Stimulated activated naive CD8-positive, alpha-beta T cell treated with anti-CD3 and anti-CD28 coated beads, Interleukin-15, Interleukin-2, amounts not matched to agents 100 ng/mL and 50 ng/mL, for 24 hours (primary cell): ENCODE data around the gene MDGA2.

Experiments
- H3K27ac Mint-ChIP-seq: one replicate; pipeline ENCODE4 v1.8.0; 2021; ENCODE audit warnings: mild to moderate bottlenecking, mixed read lengths
- H3K27me3 Mint-ChIP-seq: one replicate; pipeline ENCODE4 v1.8.0; 2021; ENCODE audit warnings: mixed read lengths
- H3K36me3 Mint-ChIP-seq: one replicate; pipeline ENCODE4 v1.8.0; 2021; ENCODE audit warnings: low read depth, mixed read lengths
- H3K4me1 Mint-ChIP-seq: one replicate; pipeline ENCODE4 v1.8.0; 2021; ENCODE audit warnings: low read depth, mixed read lengths
- H3K4me3 Mint-ChIP-seq: one replicate; pipeline ENCODE4 v1.8.0; 2021; ENCODE audit warnings: mild to moderate bottlenecking, mixed read lengths
- H3K9me3 Mint-ChIP-seq: one replicate; pipeline ENCODE4 v1.8.0; 2021; ENCODE audit warnings: mixed read lengths

Gene MDGA2

DNA sequence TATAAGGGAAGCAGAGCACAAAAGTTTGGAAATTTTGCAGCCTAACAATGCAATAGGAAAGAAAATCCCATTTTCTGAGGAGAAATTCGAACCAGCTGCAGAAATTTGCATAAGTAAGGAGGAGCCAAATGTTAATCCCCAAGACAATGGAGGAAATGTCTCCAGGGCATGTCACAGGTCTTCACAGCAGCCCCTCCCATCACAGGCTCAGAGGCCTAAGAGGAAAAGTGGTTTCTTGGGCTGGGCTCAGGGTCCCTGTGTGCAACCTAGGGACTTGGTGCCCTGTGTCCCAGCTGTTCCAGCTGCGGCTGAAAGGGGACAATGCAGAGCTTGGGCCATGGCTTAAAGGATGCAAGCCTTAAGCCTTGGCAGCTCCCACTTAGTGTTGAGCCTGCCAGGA, 190.0 kb downstream of the MDGA2 start:
- Mint-ChIP-seq H3K4me1 (no peaks in the 10 kb centered on the region), H3K27ac (no peak overlapping the region), H3K27me3 (no peaks in the 10 kb centered on the region), H3K9me3 (peaks cover 4% of the 10 kb centered on the region), H3K36me3 (no peaks in the 10 kb centered on the region), H3K4me3 (no peak overlapping the region)

GRCh38 chr14:47483449-47483848, 192.0 kb downstream of the MDGA2 start:
- no peak overlapping the region for H3K27ac Mint-ChIP-seq
- H3K4me1 Mint-ChIP-seq: no peaks in the 10 kb centered on the region
- no peaks in the 10 kb centered on the region for H3K36me3 Mint-ChIP-seq

GRCh38 chr14:47471075-47471474, 204.3 kb downstream of the MDGA2 start:
- Mint-ChIP-seq H3K4me1 (no peaks in the 10 kb centered on the region), H3K27ac (no peak overlapping the region), H3K4me3 (no peak overlapping the region), H3K9me3 (peaks cover 14% of the 10 kb centered on the region), H3K27me3 (no peaks in the 10 kb centered on the region), H3K36me3 (no peaks in the 10 kb centered on the region)

More at GRCh38 chr14:47483449-47483848, 192.0 kb downstream of the MDGA2 start:
- H3K4me3 Mint-ChIP-seq: no peak overlapping the region
- peaks cover 4% of the 10 kb centered on the region for H3K9me3 Mint-ChIP-seq
- no peaks in the 10 kb centered on the region for H3K27me3 Mint-ChIP-seq

GRCh38 chr14:47466916-47467315, 208.5 kb downstream of the MDGA2 start:
- H3K27me3 Mint-ChIP-seq: no peaks in the 10 kb centered on the region
- H3K27ac Mint-ChIP-seq: no peak overlapping the region
- peaks cover 11% of the 10 kb centered on the region for H3K9me3 Mint-ChIP-seq
- no peaks in the 10 kb centered on the region for H3K36me3 Mint-ChIP-seq
- no peaks in the 10 kb centered on the region for H3K4me1 Mint-ChIP-seq
- H3K4me3 Mint-ChIP-seq: no peak overlapping the region

DNA sequence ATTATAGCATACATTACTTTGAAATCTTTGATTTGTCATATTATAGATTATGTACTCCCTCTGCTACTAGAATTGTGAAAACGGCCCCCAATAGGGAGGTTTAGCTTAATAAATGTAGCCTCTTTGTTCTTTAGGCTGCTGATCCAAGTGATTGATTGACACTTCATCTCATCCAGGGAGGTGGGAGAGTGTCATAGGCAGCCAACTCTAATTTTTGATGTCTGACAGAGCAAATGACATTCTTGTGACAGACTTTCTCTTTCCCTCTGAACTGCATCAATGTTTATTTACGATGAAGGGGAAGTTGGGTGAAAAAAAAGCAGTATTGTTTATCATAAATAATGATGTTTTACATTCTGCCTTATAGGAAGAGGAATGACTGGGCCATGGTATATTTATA, 221.4 kb downstream of the MDGA2 start:
- H3K27ac Mint-ChIP-seq: no peak overlapping the region
- no peaks in the 10 kb centered on the region for H3K9me3 Mint-ChIP-seq
- H3K27me3 Mint-ChIP-seq: no peaks in the 10 kb centered on the region
- no peaks in the 10 kb centered on the region for H3K4me1 Mint-ChIP-seq
- H3K4me3 Mint-ChIP-seq: no peak overlapping the region
- H3K36me3 Mint-ChIP-seq: no peaks in the 10 kb centered on the region

DNA sequence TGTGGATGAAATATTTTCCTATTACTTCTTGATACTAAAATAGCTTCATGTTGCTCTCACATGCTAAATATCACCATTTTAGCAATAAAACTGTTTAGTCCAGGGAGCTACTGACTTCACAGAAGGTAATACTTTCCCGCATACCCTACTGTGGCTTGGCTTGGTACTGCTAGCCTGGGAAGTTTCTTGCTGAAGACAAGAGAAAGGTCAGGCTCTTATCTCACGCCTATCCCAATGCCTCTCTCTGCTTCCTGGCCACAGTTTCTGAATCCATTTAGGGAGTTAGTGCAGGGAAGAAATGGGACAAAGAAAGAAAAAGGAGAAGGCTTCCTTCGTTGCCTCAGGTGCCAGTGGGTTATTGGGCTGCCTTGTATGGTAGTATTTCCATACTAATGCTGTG, 228.3 kb downstream of the MDGA2 start:
- Mint-ChIP-seq H3K27ac (no peak overlapping the region), H3K36me3 (no peaks in the 10 kb centered on the region), H3K4me3 (no peak overlapping the region), H3K4me1 (no peaks in the 10 kb centered on the region), H3K27me3 (no peaks in the 10 kb centered on the region), H3K9me3 (peaks cover 4% of the 10 kb centered on the region)

DNA sequence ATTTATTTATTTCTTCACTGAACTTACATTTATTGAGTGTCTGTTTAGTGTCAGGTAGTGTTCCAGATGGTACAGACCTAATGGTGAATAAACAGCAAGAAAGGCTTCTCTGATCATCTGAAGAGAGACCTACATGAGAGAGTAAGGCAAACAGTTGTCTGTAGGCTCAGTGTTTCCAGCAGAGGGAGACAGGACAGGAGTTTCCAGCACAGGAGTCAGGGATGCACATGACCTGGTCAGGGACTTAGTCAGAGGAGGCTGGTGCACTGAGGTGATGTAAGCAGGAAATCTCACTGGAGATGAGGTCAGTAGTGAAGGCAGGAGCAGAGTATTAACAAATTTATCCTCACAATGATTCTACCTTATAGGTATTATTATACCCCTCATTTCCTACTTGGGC, 233.2 kb downstream of the MDGA2 start:
- H3K4me3 Mint-ChIP-seq: no peak overlapping the region
- peaks cover 9% of the 10 kb centered on the region for H3K9me3 Mint-ChIP-seq
- H3K4me1 Mint-ChIP-seq: no peaks in the 10 kb centered on the region
- no peaks in the 10 kb centered on the region for H3K36me3 Mint-ChIP-seq
- H3K27ac Mint-ChIP-seq: no peak overlapping the region
- no peaks in the 10 kb centered on the region for H3K27me3 Mint-ChIP-seq

DNA sequence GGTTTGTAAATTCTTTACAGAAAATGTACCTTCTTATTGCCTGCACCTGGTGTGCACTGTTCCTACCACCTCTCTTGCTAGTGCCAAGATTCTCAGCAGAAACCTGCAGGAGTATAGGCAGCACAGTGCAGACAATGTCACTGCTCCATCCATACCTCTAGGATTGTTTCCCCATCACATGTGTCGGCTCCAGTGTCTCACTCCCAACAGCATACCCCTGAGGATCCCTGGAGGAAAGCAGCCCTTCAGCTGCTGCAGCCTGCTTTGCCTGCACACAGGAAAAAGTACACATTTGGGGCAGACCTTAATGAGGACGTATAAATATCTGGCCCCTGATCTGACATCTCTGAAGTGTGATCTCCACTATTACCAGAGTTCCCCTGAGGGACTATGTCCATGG, 235.5 kb downstream of the MDGA2 start:
- Mint-ChIP-seq H3K9me3 (peaks cover 7% of the 10 kb centered on the region), H3K36me3 (no peaks in the 10 kb centered on the region), H3K4me1 (no peaks in the 10 kb centered on the region), H3K27me3 (no peaks in the 10 kb centered on the region), H3K27ac (no peak overlapping the region), H3K4me3 (no peak overlapping the region)

GRCh38 chr14:47438650-47439140, 236.7 kb downstream of the MDGA2 start:
- Mint-ChIP-seq H3K9me3 (peaks cover 5% of the 10 kb centered on the region), H3K36me3 (no peaks in the 10 kb centered on the region), H3K4me1 (no peaks in the 10 kb centered on the region), H3K4me3 (no peak overlapping the region), H3K27ac (no peak overlapping the region), H3K27me3 (no peaks in the 10 kb centered on the region)

- Mint-ChIP-seq H3K36me3 (no peaks in the 10 kb centered on the region), H3K4me3 (no peak overlapping the region), H3K4me1 (no peaks in the 10 kb centered on the region), H3K27me3 (no peaks in the 10 kb centered on the region), H3K9me3 (no peaks in the 10 kb centered on the region), H3K27ac (no peak overlapping the region)
Observed at GRCh38 chr14:47435331-47435965, 240.0 kb downstream of the MDGA2 start.

- H3K9me3 Mint-ChIP-seq: peaks cover 8% of the 10 kb centered on the region
- no peaks in the 10 kb centered on the region for H3K4me1 Mint-ChIP-seq
- H3K27ac Mint-ChIP-seq: no peak overlapping the region
- H3K27me3 Mint-ChIP-seq: no peaks in the 10 kb centered on the region
- no peak overlapping the region for H3K4me3 Mint-ChIP-seq
- H3K36me3 Mint-ChIP-seq: no peaks in the 10 kb centered on the region
Observed at GRCh38 chr14:47427629-47428028, 247.8 kb downstream of the MDGA2 start.

- Mint-ChIP-seq H3K36me3 (no peaks in the 10 kb centered on the region), H3K4me1 (no peaks in the 10 kb centered on the region), H3K4me3 (no peak overlapping the region), H3K27me3 (no peaks in the 10 kb centered on the region), H3K9me3 (peaks cover 8% of the 10 kb centered on the region), H3K27ac (no peak overlapping the region)
Observed at GRCh38 chr14:47425302-47425701, 250.1 kb downstream of the MDGA2 start.

GRCh38 chr14:47422191-47422590, 253.2 kb downstream of the MDGA2 start:
- Mint-ChIP-seq H3K4me1 (no peaks in the 10 kb centered on the region), H3K9me3 (no peaks in the 10 kb centered on the region), H3K36me3 (no peaks in the 10 kb centered on the region), H3K4me3 (no peak overlapping the region), H3K27me3 (no peaks in the 10 kb centered on the region), H3K27ac (no peak overlapping the region)

DNA sequence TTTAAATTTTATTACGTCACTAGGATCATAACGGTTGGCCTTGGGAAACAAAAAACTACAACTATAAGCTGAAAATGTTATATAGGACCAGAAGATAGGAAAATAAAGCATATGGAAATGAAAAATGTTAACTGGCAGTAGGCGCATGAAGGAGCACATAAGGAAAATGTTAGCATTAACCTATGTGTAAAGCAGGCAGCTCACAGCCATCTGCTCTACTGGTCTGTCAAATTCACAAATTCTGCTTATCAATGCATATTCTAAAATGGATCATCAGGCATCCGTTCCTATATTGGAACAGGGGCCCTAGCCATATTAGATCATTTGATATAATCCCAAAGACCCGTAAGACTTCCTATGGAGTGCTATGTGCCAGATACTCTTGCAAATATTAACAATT, 263.9 kb downstream of the MDGA2 start:
- Mint-ChIP-seq H3K9me3 (peaks cover 4% of the 10 kb centered on the region), H3K27ac (no peak overlapping the region), H3K36me3 (no peaks in the 10 kb centered on the region), H3K4me1 (no peaks in the 10 kb centered on the region), H3K4me3 (no peak overlapping the region), H3K27me3 (no peaks in the 10 kb centered on the region)

GRCh38 chr14:47392326-47392725, 283.1 kb downstream of the MDGA2 start:
- Mint-ChIP-seq H3K9me3 (peaks cover 3% of the 10 kb centered on the region), H3K4me3 (no peak overlapping the region), H3K27ac (no peak overlapping the region), H3K27me3 (no peaks in the 10 kb centered on the region), H3K36me3 (no peaks in the 10 kb centered on the region), H3K4me1 (no peaks in the 10 kb centered on the region)

DNA sequence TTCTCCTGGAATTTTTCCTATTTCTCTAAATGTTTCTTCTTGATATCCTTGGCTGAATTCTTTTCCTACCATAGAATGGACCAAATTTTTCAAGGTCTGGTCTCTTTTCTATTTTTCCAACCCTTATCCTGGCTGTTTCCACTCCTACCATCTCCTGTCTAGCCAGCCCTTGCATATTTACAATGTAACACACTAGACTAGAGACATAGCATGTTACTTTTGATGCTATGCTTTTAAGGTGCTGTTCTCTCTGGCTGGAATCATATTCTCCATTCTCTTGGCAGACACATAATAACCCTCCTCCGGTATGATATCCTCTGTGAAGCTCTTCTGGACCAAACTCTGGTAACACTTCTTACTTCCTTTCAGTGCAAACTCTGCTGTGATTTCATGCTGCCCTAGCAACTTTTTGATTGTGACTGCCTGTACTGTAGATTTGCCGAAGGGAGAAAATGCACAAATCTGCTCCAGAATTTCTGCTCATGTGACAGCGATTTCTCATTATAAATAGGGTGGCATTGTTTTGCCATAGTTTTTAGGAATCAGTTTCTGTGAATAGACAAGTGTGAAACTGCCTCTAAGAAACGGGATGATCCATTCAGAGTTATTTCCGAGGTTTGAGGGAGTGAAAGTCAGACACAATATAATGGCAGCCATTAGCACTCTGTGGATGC, 284.4 kb downstream of the MDGA2 start:
- Mint-ChIP-seq H3K4me3 (no peak overlapping the region), H3K4me1 (no peaks in the 10 kb centered on the region), H3K36me3 (no peaks in the 10 kb centered on the region), H3K27me3 (no peaks in the 10 kb centered on the region), H3K9me3 (peaks cover 3% of the 10 kb centered on the region), H3K27ac (no peak overlapping the region)
